ENCODE results near the gene WDPCP. TPM values are rescaled to one million over a fixed set of nuclear protein-coding genes. Genes with fewer than 3 reads are reported as not detected.

Gene WDPCP
- total and polyA plus RNA-seq, 2 donors (not counting 1 experiment from before 2014, with no cell fraction given) = 5.6 to 22.8 TPM

DNA sequence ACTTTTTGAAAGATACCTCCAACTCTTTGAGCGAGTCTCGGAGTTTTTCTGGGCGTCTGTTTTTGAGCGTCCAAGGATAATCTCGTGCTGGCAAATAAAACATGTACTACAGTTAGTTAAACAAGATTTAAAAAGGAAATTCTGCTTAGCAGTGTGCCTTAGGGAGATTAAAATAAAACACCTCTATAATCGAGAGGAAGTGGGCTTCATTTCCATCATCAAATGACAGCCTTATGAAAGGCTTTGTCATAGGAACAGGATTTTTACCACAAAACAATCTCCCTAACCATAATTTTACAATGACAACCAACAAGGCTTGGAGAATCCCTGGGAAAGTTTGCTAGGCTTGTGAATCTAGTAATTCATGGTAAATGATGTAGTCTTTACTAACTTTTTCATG, 103.4 kb downstream of the WDPCP start:
- Histone ChIP-seq H3K4me1 (ENCODE audit: control insufficient read depth in 2 of 2, insufficient read depth in 2 of 2, low read length in 2 of 2) (no peaks in the 10 kb centered on the region), H3K9me3 (ENCODE audit: control extremely low read depth in 1 of 3, control insufficient read depth in 2 of 3, insufficient read depth in 1 of 3, low read length in 2 of 3) (no peaks in the 10 kb centered on the region), H3K27ac (ENCODE audit: low read length in 2 of 2) (no peak overlapping the region), H3K9ac (ENCODE audit: low read length) (no peak overlapping the region), H3K27me3 (replicated peaks in 1 of 4; ENCODE audit: control extremely low read depth in 1 of 4, control insufficient read depth in 3 of 4, insufficient read depth in 4 of 4, low read length in 3 of 4) (no peaks in the 10 kb centered on the region), H2AFZ (ENCODE audit: insufficient read depth, low read depth, low read length, poor library complexity, severe bottlenecking) (no peak overlapping the region), H3K36me3 (replicated peaks in 1 of 2; ENCODE audit: control extremely low read depth in 1 of 2, control insufficient read depth in 1 of 2, extremely low read depth in 1 of 2, insufficient read depth in 2 of 2, low read length in 1 of 2) (no peaks in the 10 kb centered on the region), H3K4me3 (ENCODE audit: control extremely low read depth in 1 of 5, extremely low read depth in 1 of 5, insufficient read depth in 1 of 5, low read depth in 2 of 5, low read length in 4 of 5) (no peak overlapping the region), H3K79me2 (ENCODE audit: control insufficient read depth, insufficient read depth, low read length) (no peaks in the 10 kb centered on the region), H4K20me1 (ENCODE audit: control insufficient read depth, insufficient read depth, low read length, poor library complexity, severe bottlenecking) (no peaks in the 10 kb centered on the region), H3K4me2 (replicated peaks; ENCODE audit: low read depth, low read length, poor library complexity, severe bottlenecking) (no peak overlapping the region)
- TF ChIP-seq, protein P1, sequence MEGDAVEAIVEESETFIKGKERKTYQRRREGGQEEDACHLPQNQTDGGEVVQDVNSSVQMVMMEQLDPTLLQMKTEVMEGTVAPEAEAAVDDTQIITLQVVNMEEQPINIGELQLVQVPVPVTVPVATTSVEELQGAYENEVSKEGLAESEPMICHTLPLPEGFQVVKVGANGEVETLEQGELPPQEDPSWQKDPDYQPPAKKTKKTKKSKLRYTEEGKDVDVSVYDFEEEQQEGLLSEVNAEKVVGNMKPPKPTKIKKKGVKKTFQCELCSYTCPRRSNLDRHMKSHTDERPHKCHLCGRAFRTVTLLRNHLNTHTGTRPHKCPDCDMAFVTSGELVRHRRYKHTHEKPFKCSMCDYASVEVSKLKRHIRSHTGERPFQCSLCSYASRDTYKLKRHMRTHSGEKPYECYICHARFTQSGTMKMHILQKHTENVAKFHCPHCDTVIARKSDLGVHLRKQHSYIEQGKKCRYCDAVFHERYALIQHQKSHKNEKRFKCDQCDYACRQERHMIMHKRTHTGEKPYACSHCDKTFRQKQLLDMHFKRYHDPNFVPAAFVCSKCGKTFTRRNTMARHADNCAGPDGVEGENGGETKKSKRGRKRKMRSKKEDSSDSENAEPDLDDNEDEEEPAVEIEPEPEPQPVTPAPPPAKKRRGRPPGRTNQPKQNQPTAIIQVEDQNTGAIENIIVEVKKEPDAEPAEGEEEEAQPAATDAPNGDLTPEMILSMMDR (IDR thresholded peaks at IDR 0.05) = no peak
- TF ChIP-seq EZH2 (IDR thresholded peaks at IDR 0.05; ENCODE audit: borderline replicate concordance, insufficient read depth, low read depth, low read length, poor library complexity, severe bottlenecking) = no peak
- Mint-ChIP-seq H3K9me3 (ENCODE audit: insufficient read depth) (peaks cover 3% of the 10 kb centered on the region), H3K27me3 (no peaks in the 10 kb centered on the region), H3K4me1 (no peaks in the 10 kb centered on the region), H3K4me3 (no peak overlapping the region), H3K27ac (no peak overlapping the region)
- CTCF ChIA-PET = no interaction called here
- no peak for DNase-seq
- ATAC-seq (ENCODE audit: low read depth) = no peak
- no CpG with 5 or more reads among the region's 6 CpGs for WGBS (ENCODE audit: insufficient coverage)
- intact Hi-C loops (cut with micrococcal nuclease) = loop anchor here (5.0 kb wide), 1 partner anchor 1028 kb away; no protein-coding TSS in a partner anchor
- POLR2A ChIA-PET = no interaction called here

DNA sequence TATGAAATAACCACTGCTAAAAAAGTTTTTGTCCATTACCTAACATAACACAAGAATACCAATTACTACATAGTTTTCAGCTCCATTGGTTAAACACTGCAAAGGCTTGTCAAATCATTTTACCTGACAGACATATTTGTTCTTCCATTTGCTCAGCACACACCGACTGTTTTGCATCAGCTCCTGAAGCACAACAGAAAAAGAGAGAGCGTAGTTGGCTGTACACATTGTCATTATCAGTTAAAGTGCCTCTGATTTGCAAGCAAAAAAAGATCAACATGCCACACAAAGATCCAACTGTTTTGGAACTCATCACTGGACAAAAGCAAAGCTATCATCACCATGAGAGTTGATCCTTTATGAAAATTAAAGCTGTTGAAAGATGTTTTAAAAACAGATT, 103.8 kb downstream of the WDPCP start:
- ChIA-PET CTCF (no interaction called here), POLR2A (no interaction called here)
- H3K9me3 ChIP-seq (ENCODE audit: control extremely low read depth in 1 of 3, control insufficient read depth in 2 of 3, insufficient read depth in 1 of 3, low read length in 2 of 3) = no peaks in the 10 kb centered on the region

More for the DNA sequence above, 103.8 kb downstream of the WDPCP start:
- 100% methylated on average over 2 of the region's 2 CpGs for WGBS (ENCODE audit: insufficient coverage)
- H3K36me3 ChIP-seq (replicated peaks in 1 of 2; ENCODE audit: control extremely low read depth in 1 of 2, control insufficient read depth in 1 of 2, extremely low read depth in 1 of 2, insufficient read depth in 2 of 2, low read length in 1 of 2) = no peaks in the 10 kb centered on the region
- no peaks in the 10 kb centered on the region for H4K20me1 ChIP-seq (ENCODE audit: control insufficient read depth, insufficient read depth, low read length, poor library complexity, severe bottlenecking)
- TF ChIP-seq, protein P1 (IDR thresholded peaks at IDR 0.05) = no peak
- no peak for TF ChIP-seq EZH2 (IDR thresholded peaks at IDR 0.05; ENCODE audit: borderline replicate concordance, insufficient read depth, low read depth, low read length, poor library complexity, severe bottlenecking)
- no peaks in the 10 kb centered on the region for H3K4me1 Mint-ChIP-seq
- H3K27ac Mint-ChIP-seq = no peak overlapping the region
- no peak overlapping the region for H2AFZ ChIP-seq (ENCODE audit: insufficient read depth, low read depth, low read length, poor library complexity, severe bottlenecking)
- H3K4me3 Mint-ChIP-seq = no peak overlapping the region
- H3K4me1 ChIP-seq (ENCODE audit: control insufficient read depth in 2 of 2, insufficient read depth in 2 of 2, low read length in 2 of 2) = no peaks in the 10 kb centered on the region
- H3K27me3 Mint-ChIP-seq = no peaks in the 10 kb centered on the region
- no peak overlapping the region for H3K4me2 ChIP-seq (replicated peaks; ENCODE audit: low read depth, low read length, poor library complexity, severe bottlenecking)
- H3K9ac ChIP-seq (ENCODE audit: low read length) = no peak overlapping the region
- no peak overlapping the region for H3K27ac ChIP-seq (ENCODE audit: low read length in 2 of 2)
- no peaks in the 10 kb centered on the region for H3K79me2 ChIP-seq (ENCODE audit: control insufficient read depth, insufficient read depth, low read length)
- no peaks in the 10 kb centered on the region for H3K27me3 ChIP-seq (replicated peaks in 1 of 4; ENCODE audit: control extremely low read depth in 1 of 4, control insufficient read depth in 3 of 4, insufficient read depth in 4 of 4, low read length in 3 of 4)
- ATAC-seq (ENCODE audit: low read depth) (no peak), DNase-seq (no peak)
- no peak overlapping the region for H3K4me3 ChIP-seq (ENCODE audit: control extremely low read depth in 1 of 5, extremely low read depth in 1 of 5, insufficient read depth in 1 of 5, low read depth in 2 of 5, low read length in 4 of 5)
- intact Hi-C loops (cut with micrococcal nuclease) = no loop called here
- peaks cover 3% of the 10 kb centered on the region for H3K9me3 Mint-ChIP-seq (ENCODE audit: insufficient read depth)

Measured in B cell (primary cell).